CD4-positive, alpha-beta memory T cell (primary cell): Measurements from ENCODE around the gene TMC4. TPM values are rescaled to one million over a fixed set of nuclear protein-coding genes. Genes with fewer than 3 reads are reported as not detected.
A peak's percentile ranks its signal among the peaks of the same experiment; 100 is the strongest.
"Not testable (repeated sequence)": the region's sequence is repeated elsewhere in the genome, so short reads cannot be mapped to it uniquely, and the experiment has no call there.

Experiments
- CTCF ChIA-PET: fragments of 350-600 bp; sonication (Branson Sonifier 250); formaldehyde crosslinking; loops from one replicate; lab custom pipeline; 2021; ENCODE audit warnings: inconsistent platforms; ENCODE audit not compliant: partially characterized antibody; lab: Charles Lee
- POLR2A ChIA-PET: fragments of 350-600 bp; sonication (Branson Sonifier 250); formaldehyde crosslinking; loops from one replicate; lab custom pipeline; 2021; ENCODE audit not compliant: partially characterized antibody; lab: Charles Lee
- DNase-seq, 5 donors: peaks; one replicate each; pipeline versions ENCODE4 v3.0.0 to v3.0.0-alpha.2; 2020 to 2022; ENCODE audit warnings: mixed read lengths in 1 of 5
- H3K27ac ChIP-seq: one replicate; pipeline ENCODE4 v1.7.0; 2013; ENCODE audit warnings: low read depth, low read length
- H3K27me3 ChIP-seq: 2 replicates; pipeline ENCODE4 v1.7.0; 2013; ENCODE audit warnings: mild to moderate bottlenecking, low read length, moderate library complexity; ENCODE audit not compliant: insufficient read depth
- H3K36me3 ChIP-seq: 2 replicates; pipeline ENCODE4 v1.7.0; 2013; ENCODE audit warnings: mild to moderate bottlenecking, low read length, moderate library complexity; ENCODE audit not compliant: insufficient read depth
- H3K4me1 ChIP-seq: 2 replicates; pipeline ENCODE4 v1.7.0; 2013; ENCODE audit warnings: mild to moderate bottlenecking, low read length, moderate library complexity; ENCODE audit not compliant: insufficient read depth
- H3K4me3 ChIP-seq, 2 donors: one replicate each; pipeline ENCODE4 v1.7.0; 2013; ENCODE audit warnings: low read length in 2 of 2, mild to moderate bottlenecking in 1 of 2
- H3K9me3 ChIP-seq, 2 donors: one replicate each; pipeline ENCODE4 v1.7.0; 2013; ENCODE audit warnings: low read length in 2 of 2, control low read depth in 1 of 2; ENCODE audit not compliant: control insufficient read depth in 1 of 2
- H3K27ac Mint-ChIP-seq, 7 donors: one replicate each; pipeline ENCODE4 v1.8.0; 2020 to 2021; ENCODE audit warnings: mixed read lengths in 7 of 7, mild to moderate bottlenecking in 6 of 7, inconsistent platforms in 3 of 7, moderate library complexity in 3 of 7
- H3K27me3 Mint-ChIP-seq, 2 donors: one replicate each; pipeline ENCODE4 v1.8.0; 2020 to 2021; ENCODE audit warnings: mixed read lengths in 2 of 2
- H3K36me3 Mint-ChIP-seq, 2 donors: one replicate each; pipeline ENCODE4 v1.8.0; 2020 to 2021; ENCODE audit warnings: mixed read lengths in 2 of 2, inconsistent platforms in 1 of 2, mild to moderate bottlenecking in 1 of 2
- H3K4me1 Mint-ChIP-seq, 4 donors: one replicate each; pipeline ENCODE4 v1.8.0; 2020 to 2021; ENCODE audit warnings: mixed read lengths in 4 of 4, mild to moderate bottlenecking in 1 of 4
- H3K4me3 Mint-ChIP-seq, 8 donors: one replicate each; pipeline ENCODE4 v1.8.0; 2020 to 2021; ENCODE audit warnings: mixed read lengths in 8 of 8, mild to moderate bottlenecking in 7 of 8, moderate library complexity in 6 of 8, inconsistent platforms in 3 of 8
- H3K9me3 Mint-ChIP-seq, 8 donors: one replicate each; pipeline ENCODE4 v1.8.0; 2020 to 2021; ENCODE audit warnings: mixed read lengths in 8 of 8, mild to moderate bottlenecking in 5 of 8, inconsistent platforms in 3 of 8, moderate library complexity in 1 of 8
- intact Hi-C: fragments of 100-400 bp; cut with micrococcal nuclease; formaldehyde crosslinking; loops from one replicate; pipeline ENCODE4 v1.15.1; 2023
- polyA plus RNA-seq, 2 donors: library from polyadenylated mRNA; unstranded; fragments of 300-500 nt; fragmentation: Illumina TruSeq; gene quantifications; one replicate each; pipeline ENCODE4 v1.2.3, GENCODE V29; 2021
- total RNA-seq, 2 experiments: library from RNA; stranded (reverse); gene quantifications; one replicate each; pipeline ENCODE4 v1.2.3, GENCODE V29; 2021

The TMC4 gene
- total and polyA plus RNA-seq, 4 experiments from 2014 or later, result 0.61 to 3.3 (median 0.91) TPM

- peaks cover 5% of the 10 kb centered on the region for H3K4me1 ChIP-seq
- no peaks in the 10 kb centered on the region for H3K9me3 ChIP-seq
- CTCF ChIA-PET, result interaction anchor here (1.2 to 2.6 kb wide), 2 partner anchors 16 to 93 kb away, joined by 5 to 11 read pairs; partner anchors contain the start of gene MBOAT7
- H3K27me3 ChIP-seq, result no peaks in the 10 kb centered on the region
- Mint-ChIP-seq H3K27me3 (no peaks in the 10 kb centered on the region), H3K27ac (no peak overlapping the region), H3K36me3 (peaks cover 3% of the 10 kb centered on the region in 2 donors), H3K4me1 (peaks cover 0 to 6% (median 2%) of the 10 kb centered on the region in 4 donors), H3K4me3 (no peak overlapping the region), H3K9me3 (no peaks in the 10 kb centered on the region)
- H3K4me3 ChIP-seq, result no peak overlapping the region
- peaks cover 3% of the 10 kb centered on the region for H3K36me3 ChIP-seq
- no peak overlapping the region for H3K27ac ChIP-seq
- intact Hi-C loops, result no loop called here
- no peak for DNase-seq
- POLR2A ChIA-PET, result interaction anchor here (0.9 to 2.4 kb wide), 6 partner anchors 13 to 36 kb away, joined by 3 to 9 read pairs (median 4); partner anchors contain the start of genes CNOT3, LENG1, MBOAT7 and TSEN34
Observed at GRCh38 chr19:54173359-54173699, 369 bp upstream of the TMC4 start.

- H3K9me3 ChIP-seq, H3K4me3 Mint-ChIP-seq, H3K4me1 ChIP-seq, intact Hi-C loops, H3K36me3 Mint-ChIP-seq, H3K27me3 ChIP-seq, H3K27me3 Mint-ChIP-seq, H3K27ac Mint-ChIP-seq, H3K9me3 Mint-ChIP-seq, H3K36me3 ChIP-seq, H3K4me3 ChIP-seq, H3K4me1 Mint-ChIP-seq, H3K27ac ChIP-seq, DNase-seq: not testable (repeated sequence)
- ChIA-PET POLR2A (interaction anchor here (1.1 to 2.4 kb wide), 3 partner anchors 12 to 17 kb away, joined by 3 to 9 read pairs (median 4); partner anchors contain the start of gene LENG1), CTCF (interaction anchor here (1.2 to 6.4 kb wide), 3 partner anchors 12 to 95 kb away, joined by 3 to 115 read pairs (median 11); no protein-coding TSS in a partner anchor)
Observed at GRCh38 chr19:54171736-54172431, 1.1 kb downstream of the TMC4 start.

GRCh38 chr19:54169149-54169740, 3.7 kb downstream of the TMC4 start:
- Histone ChIP-seq H3K4me3 (no peak overlapping the region), H3K27ac (no peak overlapping the region), H3K27me3 (no peaks in the 10 kb centered on the region), H3K4me1 (peaks cover 18% of the 10 kb centered on the region), H3K36me3 (no peaks in the 10 kb centered on the region), H3K9me3 (no peaks in the 10 kb centered on the region)
- DNase-seq, result no peak
- H3K9me3 Mint-ChIP-seq, result peaks cover 0 to 2% (median 0%) of the 10 kb centered on the region in 8 donors
- POLR2A ChIA-PET, result interaction anchor here (1.2 to 3.1 kb wide), 3 partner anchors 10 to 97 kb away, joined by 4 to 20 read pairs (median 11); partner anchors contain the start of genes MBOAT7 and TSEN34
- intact Hi-C loops, result no loop called here
- H3K4me1 Mint-ChIP-seq, result peaks cover 2 to 19% (median 8%) of the 10 kb centered on the region in 4 donors
- H3K36me3 Mint-ChIP-seq, result no peaks in the 10 kb centered on the region
- peak overlapping the region in 1 of 7 donors; percentile 68 for H3K27ac Mint-ChIP-seq
- H3K27me3 Mint-ChIP-seq, result no peaks in the 10 kb centered on the region
- CTCF ChIA-PET, result interaction anchor here (0.8 to 6.4 kb wide), 11 partner anchors 19 to 221 kb away, joined by 3 to 115 read pairs (median 5); partner anchors contain the start of genes CNOT3, MBOAT7 and RPS9
- no peak overlapping the region for H3K4me3 Mint-ChIP-seq

DNA sequence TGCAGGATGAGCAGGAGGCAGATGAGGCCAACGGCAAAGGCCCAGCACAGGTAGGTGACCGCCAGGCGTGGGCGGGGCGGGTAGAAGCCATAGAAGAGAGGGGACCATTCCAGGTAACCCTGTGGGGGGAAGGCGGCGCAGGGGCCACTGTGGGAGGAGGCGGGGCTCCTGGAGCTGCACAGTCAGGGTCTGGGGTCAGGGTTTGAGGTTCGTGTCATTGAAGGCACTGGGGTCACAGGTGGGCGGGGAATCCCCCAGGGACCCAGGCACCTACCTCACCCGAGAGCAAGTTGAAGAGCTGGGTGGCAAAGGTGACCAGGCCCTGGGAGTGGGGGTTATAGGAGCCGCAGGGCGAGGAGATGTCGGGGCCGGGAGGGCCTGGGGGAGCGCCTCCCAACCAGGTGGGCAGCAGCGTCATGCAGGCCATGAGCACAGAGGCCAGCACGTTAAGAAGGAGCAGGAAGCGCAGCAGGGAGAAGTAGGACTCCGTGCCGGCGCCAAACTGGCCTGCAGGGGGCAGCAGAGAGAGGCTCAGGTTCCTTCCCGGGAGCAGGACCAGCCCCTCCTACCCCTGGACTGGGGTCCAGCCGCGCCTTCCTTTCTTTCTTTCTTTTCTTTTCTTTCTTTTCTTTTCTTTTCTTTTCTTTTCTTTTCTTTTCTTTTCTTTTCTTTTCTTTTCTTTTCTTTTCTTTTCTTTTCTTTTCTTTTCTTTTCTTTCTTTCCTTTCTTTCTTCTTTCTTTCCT, 4.6 kb downstream of the TMC4 start:
- POLR2A ChIA-PET, result interaction anchor here (1.0 to 3.1 kb wide), 5 partner anchors 9 to 98 kb away, joined by 4 to 20 read pairs (median 5); partner anchors contain the start of genes CNOT3, MBOAT7, RPS9 and TSEN34
- Mint-ChIP-seq H3K9me3 (peaks cover 0 to 2% (median 0%) of the 10 kb centered on the region in 8 donors), H3K4me3 (peak overlapping the region in 2 of 8 donors; percentile 26 to 31), H3K27ac (peak overlapping the region in 2 of 7 donors; percentile 41 to 58), H3K4me1 (peaks cover 3 to 28% (median 11%) of the 10 kb centered on the region in 4 donors), H3K27me3 (no peaks in the 10 kb centered on the region), H3K36me3 (no peaks in the 10 kb centered on the region)
- Histone ChIP-seq H3K27me3 (no peaks in the 10 kb centered on the region), H3K4me1 (peaks cover 23% of the 10 kb centered on the region), H3K4me3 (no peak overlapping the region), H3K9me3 (no peaks in the 10 kb centered on the region), H3K27ac (no peak overlapping the region), H3K36me3 (no peaks in the 10 kb centered on the region)
- CTCF ChIA-PET, result interaction anchor here (0.8 to 6.4 kb wide), 12 partner anchors 9 to 222 kb away, joined by 3 to 115 read pairs (median 4); partner anchors contain the start of genes CNOT3, LENG1, MBOAT7 and RPS9
- DNase-seq, result peak; percentile 79 to 83 (median 81)
- intact Hi-C loops, result loop anchor here (1.0 kb wide), 2 partner anchors 9 to 63 kb away; partner anchors contain the start of gene LENG1

- H3K27me3 ChIP-seq, result no peaks in the 10 kb centered on the region
- ChIA-PET POLR2A (interaction anchor here (1.2 to 2.2 kb wide), 4 partner anchors 26 to 50 kb away, joined by 3 to 11 read pairs (median 8); partner anchors contain the start of genes CNOT3, MBOAT7, PRPF31 and RPS9), CTCF (interaction anchor here (1.6 to 3.3 kb wide), 2 partner anchors 24 to 101 kb away, joined by 5 to 19 read pairs; partner anchors contain the start of gene MBOAT7)
- no peak overlapping the region for H3K4me3 ChIP-seq
- H3K36me3 Mint-ChIP-seq, result no peaks in the 10 kb centered on the region
- peaks cover 0 to 2% (median 0%) of the 10 kb centered on the region in 8 donors for H3K9me3 Mint-ChIP-seq
- no peaks in the 10 kb centered on the region for H3K27me3 Mint-ChIP-seq
- H3K4me3 Mint-ChIP-seq, result peak overlapping the region in 1 of 8 donors; percentile 6
- H3K27ac ChIP-seq, result no peak overlapping the region
- no peak for DNase-seq
- H3K36me3 ChIP-seq, result no peaks in the 10 kb centered on the region
- no peaks in the 10 kb centered on the region for H3K9me3 ChIP-seq
- H3K4me1 ChIP-seq, result peaks cover 46% of the 10 kb centered on the region
- H3K27ac Mint-ChIP-seq, result peak overlapping the region in 3 of 7 donors; percentile 62 to 82 (median 70)
- H3K4me1 Mint-ChIP-seq, result peaks cover 14 to 50% (median 30%) of the 10 kb centered on the region in 4 donors
- intact Hi-C loops, result no loop called here
Observed at GRCh38 chr19:54165222-54165621, 7.7 kb downstream of the TMC4 start.

- ChIA-PET POLR2A (interaction anchor here (1.2 to 2.2 kb wide), 6 partner anchors 23 to 49 kb away, joined by 3 to 11 read pairs (median 6); partner anchors contain the start of genes CNOT3, MBOAT7, PRPF31 and RPS9), CTCF (interaction anchor here (0.7 to 3.3 kb wide), 4 partner anchors 25 to 102 kb away, joined by 3 to 19 read pairs (median 5); partner anchors contain the start of genes CNOT3 and MBOAT7)
- Histone ChIP-seq H3K27ac (no peak overlapping the region), H3K4me3 (peak overlapping the region in 1 of 2 donors; percentile 24), H3K9me3 (no peaks in the 10 kb centered on the region), H3K4me1 (peaks cover 48% of the 10 kb centered on the region), H3K27me3 (no peaks in the 10 kb centered on the region), H3K36me3 (no peaks in the 10 kb centered on the region)
- intact Hi-C loops, result no loop called here
- H3K4me3 Mint-ChIP-seq, result peak overlapping the region; percentile 40 to 81 (median 78)
- peak; percentile 38 to 66 (median 54) for DNase-seq
- H3K9me3 Mint-ChIP-seq, result peaks cover 0 to 2% (median 0%) of the 10 kb centered on the region in 8 donors
- no peaks in the 10 kb centered on the region for H3K27me3 Mint-ChIP-seq
- H3K27ac Mint-ChIP-seq, result peak overlapping the region in 6 of 7 donors; percentile 32 to 88 (median 68)
- peaks cover 19 to 57% (median 36%) of the 10 kb centered on the region in 4 donors for H3K4me1 Mint-ChIP-seq
- H3K36me3 Mint-ChIP-seq, result peaks cover 0 to 4% of the 10 kb centered on the region in 2 donors
Observed at GRCh38 chr19:54164369-54165068, 8.4 kb downstream of the TMC4 start.
